Measurements from ENCODE around the gene TAS1R2. TPM values are rescaled to one million over a fixed set of nuclear protein-coding genes. Genes with fewer than 3 reads are reported as not detected.

TAS1R2 gene
- not detected for total RNA-seq

DNA sequence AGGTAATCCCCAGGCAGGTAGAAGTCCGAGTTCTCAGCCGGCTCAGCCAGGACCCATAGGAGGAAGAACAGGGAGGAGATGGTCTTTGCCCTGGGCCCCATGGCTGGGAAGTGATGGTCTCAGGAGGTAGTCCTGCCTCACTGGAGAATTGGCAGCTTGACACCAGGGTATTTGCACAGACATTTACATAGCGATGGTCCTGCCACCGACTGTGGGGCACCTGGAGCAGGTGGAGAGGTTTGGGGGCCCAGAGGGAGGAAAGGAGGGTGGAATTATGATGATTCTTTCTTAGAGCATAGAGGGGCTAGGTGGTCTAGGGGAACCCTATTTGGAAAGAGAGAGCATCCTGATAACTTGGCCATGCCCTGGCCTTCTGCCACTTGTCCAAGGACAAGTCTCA is at the start of gene TAS1R2:
Gene TAS1R2 (minus strand): TSS at position 101 of the 400 bp plus-strand sequence. CDS start 0 bp downstream, at position 101.

DNA sequence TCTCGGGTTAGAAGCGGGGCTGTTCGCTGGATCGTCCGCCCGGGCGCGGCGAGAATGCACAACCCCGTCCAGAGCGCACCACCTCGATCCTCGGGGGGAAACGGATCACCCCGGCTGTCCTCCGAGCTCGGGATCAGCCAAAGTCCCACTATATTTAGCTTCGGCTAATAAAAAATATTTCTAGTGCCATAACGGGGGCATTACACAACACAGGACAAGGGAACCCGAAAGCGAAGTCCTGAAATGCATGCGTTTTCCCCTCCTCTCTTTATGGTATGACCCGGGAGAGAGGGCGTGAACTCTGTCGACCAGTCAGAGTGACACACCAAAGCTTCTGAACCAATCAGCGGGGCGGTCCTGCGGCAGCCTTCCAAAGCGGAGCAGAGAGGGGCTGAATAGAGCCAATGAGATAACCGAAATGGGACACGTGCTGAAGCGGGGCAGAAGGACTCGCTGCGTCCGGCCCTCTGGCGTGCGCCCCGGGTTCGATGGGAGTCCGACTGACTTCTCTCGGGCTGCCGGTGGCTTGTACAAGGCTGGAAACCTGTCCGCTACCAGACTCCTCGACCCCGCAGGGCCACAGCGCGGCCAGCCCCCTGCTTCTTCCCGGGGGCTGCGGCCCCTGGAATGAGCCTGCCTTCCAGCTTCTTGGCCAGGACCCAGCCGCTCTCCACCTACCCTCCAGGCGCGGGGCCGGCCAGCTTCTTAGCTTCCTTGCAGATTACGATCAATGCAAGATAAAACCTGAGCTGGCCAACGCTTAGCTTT is 43.2 kb upstream of the TAS1R2 start, which contains the start of gene ALDH4A1:
Gene ALDH4A1 (minus strand): TSS at position 33 of the 768 bp plus-strand sequence. CDS start 32 bp downstream, at position 1.

Small RNAs within 50 kb of the gene (microRNA-seq; reads per million reads assigned to microRNA genes)
- gene MIR1290 (ENCODE audit: borderline microRNAs expressed, borderline replicate concordance): not detected
- gene MIR4695 (ENCODE audit: borderline microRNAs expressed, borderline replicate concordance): 0.63 reads per million

Other genes with a start within 250 kb of the TAS1R2 start
- gene PAX7, start 228.8 kb downstream of the TAS1R2 start, total RNA-seq: not detected
- 1 to 10 TPM; 3.9 to 4.5 TPM for gene ALDH4A1, start 42.9 kb upstream of the TAS1R2 start, total RNA-seq
- 10 to 100 TPM; 13.9 to 14.8 TPM for gene IFFO2, start 97.0 kb upstream of the TAS1R2 start, total RNA-seq

All from activated naive CD4-positive, alpha-beta T cell treated with anti-CD3 and anti-CD28 coated beads, Interleukin-2, amount 10 ng/mL, durations not matched to agents 5 hours and 36 hours (primary cell).